ENCODE results near the gene CHRM5.

DNA sequence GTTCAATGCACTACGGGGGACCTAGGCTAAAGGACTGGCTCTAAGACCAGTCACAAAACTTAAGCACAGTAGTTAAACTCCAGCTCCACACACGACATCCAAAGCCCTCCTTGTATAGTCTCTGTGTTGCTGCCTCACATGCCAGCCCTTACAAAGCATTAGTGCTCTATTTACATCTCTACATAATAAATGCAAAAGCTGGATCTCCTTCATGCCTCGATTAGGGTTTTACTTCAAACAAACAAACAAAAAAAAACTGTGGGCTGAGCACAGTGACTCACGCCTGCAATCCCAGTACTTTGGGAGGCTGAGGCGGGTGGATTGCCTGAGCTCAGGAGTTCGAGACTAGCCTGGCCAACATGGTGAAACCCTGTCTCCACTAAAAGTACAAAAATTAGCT, 143.2 kb downstream of the CHRM5 start:
- TF ChIP-seq, protein P1, sequence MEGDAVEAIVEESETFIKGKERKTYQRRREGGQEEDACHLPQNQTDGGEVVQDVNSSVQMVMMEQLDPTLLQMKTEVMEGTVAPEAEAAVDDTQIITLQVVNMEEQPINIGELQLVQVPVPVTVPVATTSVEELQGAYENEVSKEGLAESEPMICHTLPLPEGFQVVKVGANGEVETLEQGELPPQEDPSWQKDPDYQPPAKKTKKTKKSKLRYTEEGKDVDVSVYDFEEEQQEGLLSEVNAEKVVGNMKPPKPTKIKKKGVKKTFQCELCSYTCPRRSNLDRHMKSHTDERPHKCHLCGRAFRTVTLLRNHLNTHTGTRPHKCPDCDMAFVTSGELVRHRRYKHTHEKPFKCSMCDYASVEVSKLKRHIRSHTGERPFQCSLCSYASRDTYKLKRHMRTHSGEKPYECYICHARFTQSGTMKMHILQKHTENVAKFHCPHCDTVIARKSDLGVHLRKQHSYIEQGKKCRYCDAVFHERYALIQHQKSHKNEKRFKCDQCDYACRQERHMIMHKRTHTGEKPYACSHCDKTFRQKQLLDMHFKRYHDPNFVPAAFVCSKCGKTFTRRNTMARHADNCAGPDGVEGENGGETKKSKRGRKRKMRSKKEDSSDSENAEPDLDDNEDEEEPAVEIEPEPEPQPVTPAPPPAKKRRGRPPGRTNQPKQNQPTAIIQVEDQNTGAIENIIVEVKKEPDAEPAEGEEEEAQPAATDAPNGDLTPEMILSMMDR (IDR thresholded peaks at IDR 0.05), result no peak
- no peak for TF ChIP-seq POLR2A (IDR thresholded peaks at IDR 0.05)
